Heart right ventricle (tissue), 16 donors: ENCODE data around the gene SALL3. TPM values are rescaled to one million over a fixed set of nuclear protein-coding genes. Genes with fewer than 3 reads are reported as not detected.

Experiments used
- ATAC-seq, 8 donors: fragments of 200-7000 bp; cut with Tn5 transposase; one replicate each; pipeline ENCODE4 v1.9.1; 2020; ENCODE audit warnings: mild to moderate bottlenecking in 8 of 8, moderate library complexity in 8 of 8, moderate number of reproducible peaks in 1 of 8
- DNase-seq, 2 donors: peaks; one replicate each; pipeline ENCODE4 v3.0.0-alpha.2; 2020
- H3K27ac ChIP-seq, 10 donors: fragments of 200-600 bp; sonication (generic) in 2 of 10; one replicate each; pipeline versions ENCODE4 v1.5.0 to v1.8.0; 2020 to 2022; ENCODE audit warnings: mild to moderate bottlenecking in 3 of 10
- H3K27me3 ChIP-seq, 7 donors: fragments of 200-600 bp; one replicate each; pipeline ENCODE4 v1.8.0; 2021 to 2022; ENCODE audit warnings: mild to moderate bottlenecking in 2 of 7
- H3K36me3 ChIP-seq, 9 donors: fragments of 200-600 bp; sonication (generic) in 1 of 9; one replicate each; pipeline versions ENCODE4 v1.5.0 to v1.8.0; 2020 to 2022; ENCODE audit warnings: mild to moderate bottlenecking in 2 of 9
- H3K4me1 ChIP-seq, 9 donors: fragments of 200-600 bp; sonication (generic) in 1 of 9; one replicate each; pipeline versions ENCODE4 v1.5.0 to v1.8.0; 2020 to 2022; ENCODE audit warnings: mild to moderate bottlenecking in 4 of 9
- H3K4me3 ChIP-seq, 10 donors: fragments of 200-600 bp; sonication (generic) in 2 of 10; one replicate each; pipeline versions ENCODE4 v1.5.0 to v1.8.0; 2020 to 2022; ENCODE audit warnings: mild to moderate bottlenecking in 7 of 10, moderate library complexity in 2 of 10
- H3K9me3 ChIP-seq, 11 donors: fragments of 200-600 bp in 10 of 11; sonication (generic) in 2 of 11; one replicate each; pipeline versions ENCODE4 v1.5.0 to v1.8.0; 2013 to 2022; ENCODE audit warnings: mild to moderate bottlenecking in 2 of 11, control low read depth in 1 of 11, moderate library complexity in 1 of 11
- WGBS, 2 donors: extraction: QIAGEN DNeasy Blood & Tissue Kit; methylation state at CpG; one replicate each; pipeline ENCODE4 v1.1.7; 2013; ENCODE audit warnings: inconsistent platforms in 1 of 2; 5-methylcytosine and 5-hydroxymethylcytosine counted together
- intact Hi-C, 10 donors: fragments of 100-400 bp; cut with DNase I; formaldehyde crosslinking; loops; one replicate each; pipeline versions ENCODE4 v1.11.1 to v1.14.2; 2022
- polyA plus RNA-seq, 2 donors: library from polyadenylated mRNA; stranded (reverse); fragments of 200-250 nt; gene quantifications; one replicate each; pipeline ENCODE4 v1.2.3, GENCODE V29; 2013
- total RNA-seq, 10 donors: library from RNA; stranded (reverse); fragmentation: NEBNext Ultra II Directional in 3 of 10; extraction: Animal tissue kit (Norgen Biotek cat#: 25700) in 3 of 10; gene quantifications; one replicate each; pipeline versions ENCODE4 v1.2.1 to v1.2.4, GENCODE V29; 2021 to 2023
- TF ChIP-seq, protein P1 (sequence below), 9 donors: fragments of 200-600 bp; sonication (generic) in 2 of 9; IDR thresholded peaks; one replicate each; pipeline versions ENCODE4 v1.5.0 to v1.8.0; 2021 to 2022; ENCODE audit warnings: antibody characterized with exemption in 9 of 9, mild to moderate bottlenecking in 5 of 9, moderate library complexity in 1 of 9
- donor health status: Arrhythmogenic right ventricular cardiomyopathy.
- donor health status: ischemic (EF 13 %, LVEDD 7.1; RV severe dilation, severe dysfunction).
- donor health status: healthy with polysubstance abuse.
- donor health status: DM: no; HTN: yes; CAD: no.
- donor health status: DM: no; HTN: no; CAD: no.
- donor health status: ischemic (EF 25% LVEDD 6.9; RV normal size, moderate dysfunction).
- donor health status: ischemic (EF 25% LVEDD 5.7; RV mildly dilated, moderate dysfunction).
- donor health status: healthy.
- donor health status: DM: yes; HTN: yes; CAD: no.
- donor health status: Ischemic cardiomyopathy.
- donor health status: ischemic (EF 35%, LVEDD 5.7; RV mildly dilated, moderate dysfunction).
- donor health status: nonischemic (EF 11% LVEDD 7.7; RV severe dilation, severe dysfunction).
- donor health status: DM: yes; HTN: yes; CAD: no.
- donor health status: PGD.
- donor health status: ischemic (EF 29% LVEDD 5.4; RV normal size, mild dysfunction).
- donor health status: nonischemic (EF 23%, LVEDD 6.1; RV moderate dilation, normal function).

Gene SALL3
- total and polyA plus RNA-seq, 12 donors: 0.06 to 1.2 (median 0.17) TPM; not detected in 1

DNA sequence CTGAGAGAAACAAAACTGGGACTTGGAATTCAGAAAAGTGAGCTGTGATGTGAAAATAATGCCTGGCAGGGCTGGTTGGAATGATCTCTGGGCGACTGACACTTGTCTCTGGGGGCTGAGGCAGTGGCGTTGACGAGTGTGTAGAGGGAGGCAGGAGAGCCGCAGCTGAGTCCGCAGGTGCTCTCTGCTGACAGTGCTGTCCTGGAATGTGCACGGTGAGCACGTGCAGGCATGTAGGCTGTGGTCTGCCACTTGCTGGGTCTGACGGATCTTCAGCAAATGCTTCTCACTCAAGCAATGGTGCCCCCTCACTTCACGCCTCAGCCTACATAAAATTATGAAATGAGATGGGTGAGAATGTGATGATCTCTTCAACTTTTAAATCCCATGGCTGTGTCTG, 51.1 kb downstream of the SALL3 start:
- Histone ChIP-seq H3K27me3 (peaks cover 0 to 4% (median 0%) of the 10 kb centered on the region in 7 donors), H3K36me3 (no peaks in the 10 kb centered on the region), H3K9me3 (peaks cover 0 to 37% (median 14%) of the 10 kb centered on the region in 11 donors), H3K4me3 (no peak overlapping the region), H3K4me1 (no peaks in the 10 kb centered on the region), H3K27ac (no peak overlapping the region)
- WGBS, 2 donors: 62 to 67% methylated on average over 9 of the region's 9 CpGs
- ATAC-seq (no peak), DNase-seq (no peak)
- intact Hi-C loops: no loop called here
- TF ChIP-seq, protein P1, sequence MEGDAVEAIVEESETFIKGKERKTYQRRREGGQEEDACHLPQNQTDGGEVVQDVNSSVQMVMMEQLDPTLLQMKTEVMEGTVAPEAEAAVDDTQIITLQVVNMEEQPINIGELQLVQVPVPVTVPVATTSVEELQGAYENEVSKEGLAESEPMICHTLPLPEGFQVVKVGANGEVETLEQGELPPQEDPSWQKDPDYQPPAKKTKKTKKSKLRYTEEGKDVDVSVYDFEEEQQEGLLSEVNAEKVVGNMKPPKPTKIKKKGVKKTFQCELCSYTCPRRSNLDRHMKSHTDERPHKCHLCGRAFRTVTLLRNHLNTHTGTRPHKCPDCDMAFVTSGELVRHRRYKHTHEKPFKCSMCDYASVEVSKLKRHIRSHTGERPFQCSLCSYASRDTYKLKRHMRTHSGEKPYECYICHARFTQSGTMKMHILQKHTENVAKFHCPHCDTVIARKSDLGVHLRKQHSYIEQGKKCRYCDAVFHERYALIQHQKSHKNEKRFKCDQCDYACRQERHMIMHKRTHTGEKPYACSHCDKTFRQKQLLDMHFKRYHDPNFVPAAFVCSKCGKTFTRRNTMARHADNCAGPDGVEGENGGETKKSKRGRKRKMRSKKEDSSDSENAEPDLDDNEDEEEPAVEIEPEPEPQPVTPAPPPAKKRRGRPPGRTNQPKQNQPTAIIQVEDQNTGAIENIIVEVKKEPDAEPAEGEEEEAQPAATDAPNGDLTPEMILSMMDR (IDR thresholded peaks at IDR 0.05): no peak

GRCh38 chr18:79042276-79042675, 62.7 kb downstream of the SALL3 start:
- Histone ChIP-seq H3K9me3 (peaks cover 0 to 3% (median 0%) of the 10 kb centered on the region in 11 donors), H3K4me3 (no peak overlapping the region), H3K4me1 (no peaks in the 10 kb centered on the region), H3K27ac (no peak overlapping the region), H3K36me3 (no peaks in the 10 kb centered on the region), H3K27me3 (peaks cover 0 to 19% (median 10%) of the 10 kb centered on the region in 7 donors)
- no peak for ATAC-seq
- 71 to 72% methylated on average over 5 of the region's 5 CpGs for WGBS, 2 donors
- TF ChIP-seq, protein P1 (IDR thresholded peaks at IDR 0.05): no peak
- intact Hi-C loops: no loop called here
- DNase-seq: no peak

DNA sequence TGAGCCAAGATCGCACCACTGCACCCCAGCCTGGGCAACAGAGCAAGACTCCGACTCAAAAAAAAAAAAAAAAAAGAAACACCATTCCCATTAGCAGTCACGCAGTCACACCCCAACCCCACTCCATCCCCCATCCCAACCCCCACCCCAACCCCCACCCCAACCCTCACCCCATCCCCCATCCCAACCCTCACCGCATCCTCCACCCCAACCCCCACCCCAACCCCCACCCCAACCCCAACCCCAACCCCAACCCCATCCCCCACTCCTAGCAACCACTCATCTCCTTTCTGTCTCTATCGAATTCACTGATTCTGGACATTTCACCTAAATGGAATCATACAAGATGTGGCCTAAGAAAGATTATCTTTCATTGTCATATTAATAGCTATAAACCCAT, 63.7 kb downstream of the SALL3 start:
- H3K27ac ChIP-seq: no peak overlapping the region
- ATAC-seq (no peak), DNase-seq (no peak)
- no peak overlapping the region for H3K4me3 ChIP-seq
- WGBS, 2 donors: 91% methylated on average over 4 to 5 of the region's 5 CpGs
- peaks cover 0 to 19% (median 10%) of the 10 kb centered on the region in 7 donors for H3K27me3 ChIP-seq
- intact Hi-C loops: no loop called here
- peaks cover 0 to 3% (median 0%) of the 10 kb centered on the region in 11 donors for H3K9me3 ChIP-seq
- no peaks in the 10 kb centered on the region for H3K4me1 ChIP-seq
- H3K36me3 ChIP-seq: no peaks in the 10 kb centered on the region
- TF ChIP-seq, protein P1 (IDR thresholded peaks at IDR 0.05): no peak

GRCh38 chr18:79046522-79046921, 66.9 kb downstream of the SALL3 start:
- TF ChIP-seq, protein P1 (IDR thresholded peaks at IDR 0.05): no peak
- intact Hi-C loops: no loop called here
- no peaks in the 10 kb centered on the region for H3K36me3 ChIP-seq
- H3K9me3 ChIP-seq: no peaks in the 10 kb centered on the region
- peaks cover 0 to 28% (median 10%) of the 10 kb centered on the region in 7 donors for H3K27me3 ChIP-seq
- no peak for ATAC-seq
- no peak for DNase-seq
- no peaks in the 10 kb centered on the region for H3K4me1 ChIP-seq
- 69 to 70% methylated on average over 14 of the region's 14 CpGs for WGBS, 2 donors
- H3K27ac ChIP-seq: no peak overlapping the region
- no peak overlapping the region for H3K4me3 ChIP-seq
